ENCODE measurements around the gene TMEM63A. TPM values are rescaled to one million over a fixed set of nuclear protein-coding genes. Genes with fewer than 3 reads are reported as not detected.

Gene TMEM63A
- total RNA-seq, 6 experiments from 2014 or later, result 32.1 to 81.5 (median 44.9) TPM

DNA sequence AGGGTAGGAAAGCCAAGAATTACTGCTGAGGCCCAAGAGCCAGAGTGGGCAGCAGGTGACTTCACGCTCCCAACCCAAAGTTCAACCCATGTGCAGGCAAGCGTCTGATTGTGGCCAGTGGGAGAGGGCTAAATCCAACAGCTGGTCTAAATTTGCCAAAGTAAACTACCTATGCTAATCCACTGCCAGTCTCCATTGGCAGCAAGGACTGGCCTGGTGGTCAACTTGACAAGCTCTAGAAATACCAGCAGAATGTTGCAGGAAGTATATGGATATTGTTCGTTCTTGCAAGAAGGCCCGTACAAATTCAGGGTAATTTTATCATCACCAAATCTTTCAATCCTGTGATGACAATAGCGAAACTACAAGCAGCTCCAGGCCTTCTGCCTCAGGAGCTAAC, 1.5 kb downstream of the TMEM63A start:
- peak; percentile 34 for TF ChIP-seq POLR2A (IDR thresholded peaks at IDR 0.05)
- TF ChIP-seq, protein P1, sequence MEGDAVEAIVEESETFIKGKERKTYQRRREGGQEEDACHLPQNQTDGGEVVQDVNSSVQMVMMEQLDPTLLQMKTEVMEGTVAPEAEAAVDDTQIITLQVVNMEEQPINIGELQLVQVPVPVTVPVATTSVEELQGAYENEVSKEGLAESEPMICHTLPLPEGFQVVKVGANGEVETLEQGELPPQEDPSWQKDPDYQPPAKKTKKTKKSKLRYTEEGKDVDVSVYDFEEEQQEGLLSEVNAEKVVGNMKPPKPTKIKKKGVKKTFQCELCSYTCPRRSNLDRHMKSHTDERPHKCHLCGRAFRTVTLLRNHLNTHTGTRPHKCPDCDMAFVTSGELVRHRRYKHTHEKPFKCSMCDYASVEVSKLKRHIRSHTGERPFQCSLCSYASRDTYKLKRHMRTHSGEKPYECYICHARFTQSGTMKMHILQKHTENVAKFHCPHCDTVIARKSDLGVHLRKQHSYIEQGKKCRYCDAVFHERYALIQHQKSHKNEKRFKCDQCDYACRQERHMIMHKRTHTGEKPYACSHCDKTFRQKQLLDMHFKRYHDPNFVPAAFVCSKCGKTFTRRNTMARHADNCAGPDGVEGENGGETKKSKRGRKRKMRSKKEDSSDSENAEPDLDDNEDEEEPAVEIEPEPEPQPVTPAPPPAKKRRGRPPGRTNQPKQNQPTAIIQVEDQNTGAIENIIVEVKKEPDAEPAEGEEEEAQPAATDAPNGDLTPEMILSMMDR (IDR thresholded peaks at IDR 0.05), result no peak
- ATAC-seq (peak; percentile 46 to 68 (median 58)), DNase-seq (peak; percentile 58 to 90 (median 86))
- H3K4me1 ChIP-seq, result peaks cover 0 to 61% (median 22%) of the 10 kb centered on the region in 4 donors
- intact Hi-C loops (cut with DNase I), result no loop called here
- peak overlapping the region; percentile 97 to 98 (median 98) for H3K27ac ChIP-seq
- WGBS (ENCODE audit: insufficient coverage, low coverage, low lambda C conversion rate, missing lambda C conversion rate), result 16% methylated on average over 5 of the region's 5 CpGs
- no peaks in the 10 kb centered on the region for H3K9me3 ChIP-seq
- H3K4me3 ChIP-seq, result peak overlapping the region; percentile 98 to 99 (median 98)
- peaks cover 0 to 12% (median 3%) of the 10 kb centered on the region in 4 donors for H3K36me3 ChIP-seq
- no peaks in the 10 kb centered on the region for H3K27me3 ChIP-seq

DNA sequence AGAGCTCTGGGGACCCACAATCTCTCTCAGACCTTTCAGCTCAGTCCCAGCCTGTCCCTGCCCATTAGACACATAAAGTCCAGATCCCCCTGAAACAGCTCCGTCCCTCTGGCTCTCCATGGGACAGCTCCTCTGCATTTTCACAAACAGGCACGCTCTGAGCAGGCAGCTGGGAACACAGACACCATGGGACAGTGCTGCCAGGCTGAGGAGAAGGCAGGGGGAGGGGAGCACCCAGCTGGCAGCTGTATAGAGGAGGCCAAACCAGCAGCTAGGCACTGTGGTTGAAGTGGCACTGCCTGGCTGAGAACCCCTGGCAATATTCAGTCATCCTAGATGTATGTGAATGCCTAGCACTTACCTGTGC, 2.0 kb downstream of the TMEM63A start:
- TF ChIP-seq POLR2A (IDR thresholded peaks at IDR 0.05), result no peak
- TF ChIP-seq, protein P1 (IDR thresholded peaks at IDR 0.05), result no peak
- H3K36me3 ChIP-seq, result peaks cover 0 to 15% (median 3%) of the 10 kb centered on the region in 4 donors
- H3K27me3 ChIP-seq, result no peaks in the 10 kb centered on the region
- H3K4me1 ChIP-seq, result peaks cover 0 to 57% (median 20%) of the 10 kb centered on the region in 4 donors
- no peaks in the 10 kb centered on the region for H3K9me3 ChIP-seq
- intact Hi-C loops (cut with DNase I), result no loop called here
- ATAC-seq (peak; percentile 1 to 13 (median 3)), DNase-seq (peak in 1 of 3 donors; percentile 67)
- H3K4me3 ChIP-seq, result peak overlapping the region; percentile 18 to 98 (median 19)
- WGBS (ENCODE audit: insufficient coverage, low coverage, low lambda C conversion rate, missing lambda C conversion rate), result 36% methylated on average over 2 of the region's 2 CpGs
- H3K27ac ChIP-seq, result peak overlapping the region; percentile 97 to 98 (median 98)

DNA sequence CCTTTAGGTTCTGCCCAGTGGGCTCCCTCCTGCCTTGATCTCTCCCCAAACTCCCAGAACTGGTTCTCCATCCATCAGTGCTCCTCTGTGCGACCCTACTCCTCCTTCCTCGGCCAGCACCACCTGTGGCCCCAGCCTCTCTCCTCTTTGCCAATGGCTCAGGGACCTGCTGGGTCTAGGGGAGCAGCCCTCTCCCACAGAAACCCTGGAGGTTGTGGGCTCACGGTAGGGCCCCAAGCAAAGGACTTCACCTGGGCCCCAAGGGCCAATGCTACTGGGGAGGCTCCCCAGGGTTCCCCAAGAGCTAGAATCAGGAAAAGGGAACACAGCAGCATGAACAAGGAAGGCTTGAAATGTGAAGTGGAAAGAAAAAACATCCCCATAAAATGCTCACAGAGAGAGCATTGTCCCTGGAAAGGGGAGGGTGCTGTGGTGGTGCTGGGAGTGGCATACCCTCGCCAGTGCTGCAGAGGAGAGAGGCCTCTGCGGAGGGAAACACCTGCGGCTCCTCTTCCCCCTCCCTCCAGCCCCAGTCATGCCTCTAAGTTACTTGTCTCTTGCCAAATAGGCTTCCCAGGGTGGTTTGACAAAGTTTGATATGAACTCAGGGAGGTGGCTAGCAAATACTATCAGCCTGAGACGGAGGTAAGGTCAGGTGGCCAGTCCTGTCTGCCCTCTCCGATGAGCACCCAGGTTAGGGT, 2.5 kb downstream of the TMEM63A start:
- peak overlapping the region; percentile 97 to 98 (median 98) for H3K27ac ChIP-seq
- TF ChIP-seq POLR2A (IDR thresholded peaks at IDR 0.05), result no peak
- TF ChIP-seq, protein P1 (IDR thresholded peaks at IDR 0.05), result no peak
- DNase-seq, result peak in 1 of 3 donors; percentile 51
- intact Hi-C loops (cut with DNase I), result no loop called here
- WGBS (ENCODE audit: insufficient coverage, low coverage, low lambda C conversion rate, missing lambda C conversion rate), result 15% methylated on average over 5 of the region's 8 CpGs
- H3K4me1 ChIP-seq, result peaks cover 0 to 57% (median 19%) of the 10 kb centered on the region in 4 donors
- H3K36me3 ChIP-seq, result peaks cover 0 to 18% (median 5%) of the 10 kb centered on the region in 4 donors
- peak overlapping the region; percentile 18 to 98 (median 19) for H3K4me3 ChIP-seq
- no peaks in the 10 kb centered on the region for H3K9me3 ChIP-seq
- H3K27me3 ChIP-seq, result no peaks in the 10 kb centered on the region
- ATAC-seq, result peak in 2 of 4 donors; percentile 0 to 10

DNA sequence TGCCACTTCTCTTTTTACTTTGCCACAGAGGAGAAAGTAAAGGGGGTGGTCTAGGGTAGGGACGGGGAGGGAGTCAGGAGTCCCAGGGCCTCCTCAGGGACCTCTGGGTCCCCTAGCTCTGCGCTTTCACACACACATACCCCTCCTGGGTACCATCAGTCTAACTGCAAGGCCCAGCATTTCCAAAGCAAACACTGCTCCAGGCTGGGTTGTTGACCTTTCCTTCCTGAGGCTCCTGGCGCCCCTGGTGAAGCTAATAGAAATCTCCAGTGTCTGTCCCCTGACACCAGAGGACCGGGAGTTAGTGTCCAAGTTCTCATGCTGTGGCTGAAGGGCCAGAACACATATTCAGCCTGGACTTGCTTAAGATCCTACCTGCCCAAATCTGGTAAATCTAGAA, 3.9 kb downstream of the TMEM63A start:
- H3K27ac ChIP-seq, result peak overlapping the region in 1 of 3 donors; percentile 42
- no peak overlapping the region for H3K4me3 ChIP-seq
- WGBS (ENCODE audit: insufficient coverage, low coverage, low lambda C conversion rate, missing lambda C conversion rate), result 23% methylated on average over 3 of the region's 4 CpGs
- no peaks in the 10 kb centered on the region for H3K9me3 ChIP-seq
- H3K27me3 ChIP-seq, result no peaks in the 10 kb centered on the region
- H3K36me3 ChIP-seq, result peaks cover 0 to 31% (median 12%) of the 10 kb centered on the region in 4 donors
- peaks cover 0 to 49% (median 19%) of the 10 kb centered on the region in 4 donors for H3K4me1 ChIP-seq
- ATAC-seq (peak; percentile 10 to 33 (median 24)), DNase-seq (peak in 1 of 3 donors; percentile 62)
- TF ChIP-seq POLR2A (IDR thresholded peaks at IDR 0.05), result no peak
- TF ChIP-seq, protein P1 (IDR thresholded peaks at IDR 0.05), result no peak
- intact Hi-C loops (cut with DNase I), result no loop called here
